Gastrocnemius medialis (tissue), 4 donors: ENCODE results near the gene ZBED1. TPM values are rescaled to one million over a fixed set of nuclear protein-coding genes. Genes with fewer than 3 reads are reported as not detected.

Experiments
- ATAC-seq, 2 donors: fragments of 150-250 bp; one replicate each; pipeline ENCODE4 v1.9.1; 2016
- DNase-seq, 2 donors: peaks; one replicate each; pipeline ENCODE4 v3.0.0-alpha.2; 2019
- H3K27ac ChIP-seq, 4 donors: fragments of 200-600 bp; sonication (generic); 1 replicate in 1 of 4; 2 replicates in 3 of 4; pipeline ENCODE4 v1.5.1; 2016 to 2018; ENCODE audit warnings: mild to moderate bottlenecking in 2 of 4, moderate library complexity in 1 of 4
- H3K27me3 ChIP-seq, 3 donors: fragments of 200-600 bp; sonication (generic) in 2 of 3; 1 replicate in 1 of 3; 2 replicates in 2 of 3; pipeline versions ENCODE4 v1.5.1 to v1.6.0; 2016 to 2019; ENCODE audit warnings: mild to moderate bottlenecking in 1 of 3, moderate library complexity in 1 of 3
- H3K36me3 ChIP-seq, 2 donors: fragments of 200-600 bp; sonication (generic) in 1 of 2; one replicate each; pipeline ENCODE4 v1.5.1; 2017 to 2018
- H3K4me1 ChIP-seq, 2 donors: fragments of 200-600 bp; sonication (generic) in 1 of 2; one replicate each; pipeline ENCODE4 v1.5.1; 2016 to 2017; ENCODE audit warnings: mild to moderate bottlenecking in 2 of 2
- H3K4me3 ChIP-seq, 4 donors: fragments of 200-600 bp; sonication (generic) in 3 of 4; 1 replicate in 1 of 4; 2 replicates in 3 of 4; pipeline ENCODE4 v1.5.1; 2016 to 2019; ENCODE audit warnings: mild to moderate bottlenecking in 2 of 4
- H3K9me3 ChIP-seq, 3 donors: fragments of 200-600 bp; sonication (generic) in 2 of 3; 1 replicate in 1 of 3; 2 replicates in 2 of 3; pipeline ENCODE4 v1.5.1; 2016 to 2019
- CTCF ChIP-seq, 5 experiments: fragments of 450-650 bp in 3 of 5; fragments of 200-600 bp in 2 of 5; sonication (generic) in 2 of 5; IDR thresholded peaks in 4 of 5; conservative IDR thresholded peaks in 1 of 5; 1 replicate in 4 of 5; 2 replicates in 1 of 5; pipeline ENCODE4 v1.5.1; 2016 to 2019; ENCODE audit warnings: antibody characterized with exemption in 5 of 5, mild to moderate bottlenecking in 3 of 5, moderate library complexity in 3 of 5
- POLR2A ChIP-seq, 2 donors: fragments of 450-650 bp; IDR thresholded peaks; one replicate each; pipeline ENCODE4 v1.6.1; 2017; ENCODE audit warnings: antibody characterized with exemption in 2 of 2, mild to moderate bottlenecking in 2 of 2, moderate library complexity in 2 of 2
- in situ Hi-C, 4 donors: fragments of 200-750 bp; cut with MboI; loops; one replicate each; pipeline versions ENCODE4 v1.15.0 to v1.8.0; 2017; ENCODE audit warnings: low sequenced_read_pairs in 4 of 4
- intact Hi-C: fragments of 100-400 bp; cut with DNase I; formaldehyde crosslinking; loops from one replicate; pipeline ENCODE4 v1.15.1; 2023; ENCODE audit warnings: low total_unique reads
- total RNA-seq, 4 donors: library from RNA; depleted of rRNA; stranded (reverse); fragments of >200 nt; gene quantifications; one replicate each; pipeline versions ENCODE4 v1.1.0 to v1.2.3, GENCODE V29; 2016

The ZBED1 gene
- total RNA-seq, 4 donors from 2014 or later: 76.8 to 191 (median 131) TPM

DNA sequence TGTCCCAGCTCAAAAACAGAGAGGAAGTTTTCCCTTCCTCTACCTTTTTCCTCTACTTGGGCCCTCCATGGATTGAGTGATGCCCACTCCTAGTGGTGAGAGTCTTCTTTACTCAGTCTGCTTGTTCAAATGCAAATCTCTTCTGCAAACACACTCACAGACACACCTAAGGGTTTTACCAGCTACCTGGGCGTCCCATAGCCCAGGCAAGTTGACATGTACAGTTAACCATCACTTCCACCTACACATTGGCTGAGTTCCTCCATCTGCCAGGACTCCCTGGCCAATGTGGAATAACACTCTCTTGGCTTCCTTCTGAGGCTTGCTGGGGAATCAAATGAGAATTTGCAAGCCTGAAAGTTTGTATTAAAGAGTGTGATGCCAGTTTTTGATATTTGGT lies 45.7 kb upstream of the ZBED1 start:
- intact Hi-C loops (no loop called here), in situ Hi-C loops (no loop called here)
- DNase-seq (no peak), ATAC-seq (no peak)
- Histone ChIP-seq H3K4me3 (no peak overlapping the region), H3K4me1 (no peaks in the 10 kb centered on the region), H3K27ac (no peak overlapping the region), H3K9me3 (no peaks in the 10 kb centered on the region), H3K27me3 (peaks cover 0 to 2% (median 0%) of the 10 kb centered on the region in 3 donors), H3K36me3 (no peaks in the 10 kb centered on the region)
- TF ChIP-seq CTCF (IDR thresholded peaks at IDR 0.05 in 4 of 5, conservative IDR thresholded peaks at IDR 0.05 in 1 of 5): no peak
- no peak for TF ChIP-seq POLR2A (IDR thresholded peaks at IDR 0.05)

DNA sequence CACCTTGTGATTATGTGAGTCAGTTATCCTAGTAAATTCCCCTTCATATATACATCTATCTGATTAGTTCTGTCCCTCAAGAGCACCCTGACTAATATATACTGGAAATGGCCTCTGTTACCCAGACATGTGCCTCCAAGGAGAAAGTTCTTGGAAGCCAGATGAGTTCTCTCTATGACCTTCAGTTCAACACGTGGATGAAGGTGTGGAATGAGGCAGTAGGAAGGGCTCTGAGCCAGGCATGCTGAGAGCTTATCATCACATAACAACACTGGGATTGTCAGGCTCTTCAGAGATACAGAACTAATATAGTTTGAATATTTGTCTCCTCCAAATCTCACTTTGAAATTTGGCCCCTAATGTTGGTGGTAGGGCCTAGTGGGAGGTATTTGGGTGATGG lies 44.4 kb upstream of the ZBED1 start:
- Histone ChIP-seq H3K27ac (no peak overlapping the region), H3K4me3 (no peak overlapping the region), H3K36me3 (no peaks in the 10 kb centered on the region), H3K9me3 (no peaks in the 10 kb centered on the region), H3K4me1 (no peaks in the 10 kb centered on the region), H3K27me3 (no peaks in the 10 kb centered on the region)
- ATAC-seq: no peak
- in situ Hi-C loops: no loop called here
- DNase-seq: no peak
- TF ChIP-seq CTCF (IDR thresholded peaks at IDR 0.05 in 4 of 5, conservative IDR thresholded peaks at IDR 0.05 in 1 of 5) (no peak), POLR2A (IDR thresholded peaks at IDR 0.05) (no peak)
- intact Hi-C loops: no loop called here

GRCh38 chrX:2542826-2543521 lies 42.2 kb upstream of the ZBED1 start:
- H3K27me3 ChIP-seq: peaks cover 0 to 3% (median 0%) of the 10 kb centered on the region in 3 donors
- H3K9me3 ChIP-seq: no peaks in the 10 kb centered on the region
- in situ Hi-C loops (no loop called here), intact Hi-C loops (no loop called here)
- TF ChIP-seq CTCF (IDR thresholded peaks at IDR 0.05 in 4 of 5, conservative IDR thresholded peaks at IDR 0.05 in 1 of 5): no peak
- TF ChIP-seq POLR2A (IDR thresholded peaks at IDR 0.05): no peak
- H3K4me1 ChIP-seq: no peaks in the 10 kb centered on the region
- H3K27ac ChIP-seq: no peak overlapping the region
- ATAC-seq (no peak), DNase-seq (no peak)
- no peaks in the 10 kb centered on the region for H3K36me3 ChIP-seq
- no peak overlapping the region for H3K4me3 ChIP-seq

DNA sequence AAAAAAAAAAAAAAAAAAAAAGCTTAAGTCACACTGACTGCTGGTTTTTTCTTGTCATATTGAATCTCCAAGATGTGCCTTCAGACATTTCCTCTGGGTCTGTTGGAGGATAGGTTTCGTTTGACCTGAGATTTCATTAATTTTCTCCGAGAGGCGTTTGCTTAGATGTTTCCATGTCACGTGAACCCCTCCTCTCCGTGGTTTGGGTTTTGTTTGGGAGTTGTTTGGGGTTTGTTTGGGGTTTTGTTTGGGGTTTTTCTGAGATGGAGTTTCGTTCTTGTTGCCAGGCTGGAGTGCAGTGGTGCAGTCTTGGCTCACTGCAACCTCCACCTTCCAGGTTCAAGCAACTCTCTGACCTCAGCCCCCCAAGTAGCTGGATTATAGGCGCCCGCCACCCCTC lies 40.8 kb upstream of the ZBED1 start:
- TF ChIP-seq CTCF (IDR thresholded peaks at IDR 0.05 in 4 of 5, conservative IDR thresholded peaks at IDR 0.05 in 1 of 5) (no peak), POLR2A (IDR thresholded peaks at IDR 0.05) (no peak)
- intact Hi-C loops (no loop called here), in situ Hi-C loops (no loop called here)
- Histone ChIP-seq H3K4me1 (no peaks in the 10 kb centered on the region), H3K4me3 (no peak overlapping the region), H3K27me3 (peaks cover 0 to 7% (median 3%) of the 10 kb centered on the region in 3 donors), H3K36me3 (no peaks in the 10 kb centered on the region), H3K9me3 (no peaks in the 10 kb centered on the region), H3K27ac (no peak overlapping the region)
- no peak for ATAC-seq
- DNase-seq: no peak
